Measurements from ENCODE around the gene CCDC93.

The CCDC93 gene

GRCh38 chr2:118048401-118048800 is 34.5 kb upstream of the CCDC93 start:
- FAIRE-seq (no peak), DNase-seq (ENCODE audit: insufficient read length, low spot score) (no peak)
- TF ChIP-seq POLR2AphosphoS5 (IDR thresholded peaks at IDR 0.05; ENCODE audit: low read depth, low read length) (no peak), TAF1 (IDR thresholded peaks at IDR 0.05; ENCODE audit: low read depth, low read length) (no peak), SPI1 (IDR thresholded peaks at IDR 0.05; ENCODE audit: low read depth, low read length) (no peak), POU2F2 (IDR thresholded peaks at IDR 0.05; ENCODE audit: low read depth, low read length) (no peak), POLR2A (IDR thresholded peaks at IDR 0.05; ENCODE audit: low read depth, low read length) (no peak), PAX5 (IDR thresholded peaks at IDR 0.05; ENCODE audit: insufficient read depth, low read length, severe bottlenecking) (no peak)

GRCh38 chr2:118047380-118047826 is 33.5 kb upstream of the CCDC93 start:
- TF ChIP-seq SPI1 (IDR thresholded peaks at IDR 0.05; ENCODE audit: low read depth, low read length) = no peak
- FAIRE-seq (no peak), DNase-seq (ENCODE audit: insufficient read length, low spot score) (no peak)

- TF ChIP-seq TAF1 (IDR thresholded peaks at IDR 0.05; ENCODE audit: low read depth, low read length) = no peak
- TF ChIP-seq POLR2A (IDR thresholded peaks at IDR 0.05; ENCODE audit: low read depth, low read length) = no peak
- TF ChIP-seq POLR2AphosphoS5 (IDR thresholded peaks at IDR 0.05; ENCODE audit: low read depth, low read length) = no peak
- TF ChIP-seq SPI1 (IDR thresholded peaks at IDR 0.05; ENCODE audit: low read depth, low read length) = no peak
- TF ChIP-seq PAX5 (IDR thresholded peaks at IDR 0.05; ENCODE audit: insufficient read depth, low read length, severe bottlenecking) = no peak
- no peak for TF ChIP-seq POU2F2 (IDR thresholded peaks at IDR 0.05; ENCODE audit: low read depth, low read length)
- FAIRE-seq (peak; percentile 78), DNase-seq (ENCODE audit: insufficient read length, low spot score) (no peak)
These were observed 32.9 kb upstream of the CCDC93 start for GRCh38 chr2:118046634-118047210.

- FAIRE-seq (no peak), DNase-seq (ENCODE audit: insufficient read length, low spot score) (no peak)
- TF ChIP-seq POLR2AphosphoS5 (IDR thresholded peaks at IDR 0.05; ENCODE audit: low read depth, low read length) (no peak), POU2F2 (IDR thresholded peaks at IDR 0.05; ENCODE audit: low read depth, low read length) (no peak), PAX5 (IDR thresholded peaks at IDR 0.05; ENCODE audit: insufficient read depth, low read length, severe bottlenecking) (no peak), TAF1 (IDR thresholded peaks at IDR 0.05; ENCODE audit: low read depth, low read length) (no peak), POLR2A (IDR thresholded peaks at IDR 0.05; ENCODE audit: low read depth, low read length) (no peak), SPI1 (IDR thresholded peaks at IDR 0.05; ENCODE audit: low read depth, low read length) (no peak)
These were observed 31.4 kb upstream of the CCDC93 start for GRCh38 chr2:118045286-118045685.

- no peak for FAIRE-seq
- DNase-seq (ENCODE audit: insufficient read length, low spot score) = no peak
- no peak for TF ChIP-seq POLR2AphosphoS5 (IDR thresholded peaks at IDR 0.05; ENCODE audit: low read depth, low read length)
- no peak for TF ChIP-seq SPI1 (IDR thresholded peaks at IDR 0.05; ENCODE audit: low read depth, low read length)
- no peak for TF ChIP-seq POU2F2 (IDR thresholded peaks at IDR 0.05; ENCODE audit: low read depth, low read length)
- no peak for TF ChIP-seq PAX5 (IDR thresholded peaks at IDR 0.05; ENCODE audit: insufficient read depth, low read length, severe bottlenecking)
- TF ChIP-seq POLR2A (IDR thresholded peaks at IDR 0.05; ENCODE audit: low read depth, low read length) = no peak
- TF ChIP-seq TAF1 (IDR thresholded peaks at IDR 0.05; ENCODE audit: low read depth, low read length) = no peak
These were observed 31.0 kb upstream of the CCDC93 start for GRCh38 chr2:118044854-118045253.

- TF ChIP-seq POLR2A (IDR thresholded peaks at IDR 0.05; ENCODE audit: low read depth, low read length) (no peak), POU2F2 (IDR thresholded peaks at IDR 0.05; ENCODE audit: low read depth, low read length) (no peak), SPI1 (IDR thresholded peaks at IDR 0.05; ENCODE audit: low read depth, low read length) (no peak), POLR2AphosphoS5 (IDR thresholded peaks at IDR 0.05; ENCODE audit: low read depth, low read length) (no peak), PAX5 (IDR thresholded peaks at IDR 0.05; ENCODE audit: insufficient read depth, low read length, severe bottlenecking) (no peak), TAF1 (IDR thresholded peaks at IDR 0.05; ENCODE audit: low read depth, low read length) (no peak)
- DNase-seq (ENCODE audit: insufficient read length, low spot score) = no peak
- no peak for FAIRE-seq
These were observed 30.3 kb upstream of the CCDC93 start for GRCh38 chr2:118044103-118044716.

GRCh38 chr2:118040891-118041290 is 27.0 kb upstream of the CCDC93 start:
- TF ChIP-seq POLR2A (IDR thresholded peaks at IDR 0.05; ENCODE audit: low read depth, low read length) (no peak), PAX5 (IDR thresholded peaks at IDR 0.05; ENCODE audit: insufficient read depth, low read length, severe bottlenecking) (no peak), POLR2AphosphoS5 (IDR thresholded peaks at IDR 0.05; ENCODE audit: low read depth, low read length) (no peak), POU2F2 (IDR thresholded peaks at IDR 0.05; ENCODE audit: low read depth, low read length) (no peak), SPI1 (IDR thresholded peaks at IDR 0.05; ENCODE audit: low read depth, low read length) (no peak)
- no peak for FAIRE-seq
- no peak for DNase-seq (ENCODE audit: insufficient read length, low spot score)

GRCh38 chr2:118032169-118033013 is 18.5 kb upstream of the CCDC93 start:
- FAIRE-seq = peak; percentile 94
- no peak for DNase-seq (ENCODE audit: insufficient read length, low spot score)
- TF ChIP-seq POU2F2 (IDR thresholded peaks at IDR 0.05; ENCODE audit: low read depth, low read length) (peak; percentile 66; the same call in 1 of the 2 replicates), POLR2A (IDR thresholded peaks at IDR 0.05; ENCODE audit: low read depth, low read length) (no peak)

GRCh38 chr2:118031566-118031965 is 17.7 kb upstream of the CCDC93 start:
- FAIRE-seq (no peak), DNase-seq (ENCODE audit: insufficient read length, low spot score) (no peak)
- peak; percentile 83 for TF ChIP-seq SPI1 (IDR thresholded peaks at IDR 0.05; ENCODE audit: low read depth, low read length)
- TF ChIP-seq PAX5 (IDR thresholded peaks at IDR 0.05; ENCODE audit: insufficient read depth, low read length, severe bottlenecking) = no peak

GRCh38 chr2:118029025-118029424 is 15.2 kb upstream of the CCDC93 start:
- no peak for FAIRE-seq
- TF ChIP-seq TAF1 (IDR thresholded peaks at IDR 0.05; ENCODE audit: low read depth, low read length) (no peak), PAX5 (IDR thresholded peaks at IDR 0.05; ENCODE audit: insufficient read depth, low read length, severe bottlenecking) (no peak), SPI1 (IDR thresholded peaks at IDR 0.05; ENCODE audit: low read depth, low read length) (no peak), POLR2A (IDR thresholded peaks at IDR 0.05; ENCODE audit: low read depth, low read length) (no peak), POU2F2 (IDR thresholded peaks at IDR 0.05; ENCODE audit: low read depth, low read length) (no peak), POLR2AphosphoS5 (IDR thresholded peaks at IDR 0.05; ENCODE audit: low read depth, low read length) (no peak)

More at GRCh38 chr2:118029025-118029424, 15.2 kb upstream of the CCDC93 start:
- DNase-seq (ENCODE audit: insufficient read length, low spot score) = no peak
